Measurements from ENCODE around the gene ADGRD2. TPM values are rescaled to one million over a fixed set of nuclear protein-coding genes. Genes with fewer than 3 reads are reported as not detected.
A peak's percentile ranks its signal among the peaks of the same experiment; 100 is the strongest.

Gene ADGRD2
- total and polyA plus RNA-seq, 2 of the 13 experiments (the other 11 are each of a cell fraction or from before 2014, with no cell fraction given): not detected

GRCh38 chr9:124510650-124511425, 60.6 kb downstream of the ADGRD2 start (continued):
- TF ChIP-seq, protein P1, sequence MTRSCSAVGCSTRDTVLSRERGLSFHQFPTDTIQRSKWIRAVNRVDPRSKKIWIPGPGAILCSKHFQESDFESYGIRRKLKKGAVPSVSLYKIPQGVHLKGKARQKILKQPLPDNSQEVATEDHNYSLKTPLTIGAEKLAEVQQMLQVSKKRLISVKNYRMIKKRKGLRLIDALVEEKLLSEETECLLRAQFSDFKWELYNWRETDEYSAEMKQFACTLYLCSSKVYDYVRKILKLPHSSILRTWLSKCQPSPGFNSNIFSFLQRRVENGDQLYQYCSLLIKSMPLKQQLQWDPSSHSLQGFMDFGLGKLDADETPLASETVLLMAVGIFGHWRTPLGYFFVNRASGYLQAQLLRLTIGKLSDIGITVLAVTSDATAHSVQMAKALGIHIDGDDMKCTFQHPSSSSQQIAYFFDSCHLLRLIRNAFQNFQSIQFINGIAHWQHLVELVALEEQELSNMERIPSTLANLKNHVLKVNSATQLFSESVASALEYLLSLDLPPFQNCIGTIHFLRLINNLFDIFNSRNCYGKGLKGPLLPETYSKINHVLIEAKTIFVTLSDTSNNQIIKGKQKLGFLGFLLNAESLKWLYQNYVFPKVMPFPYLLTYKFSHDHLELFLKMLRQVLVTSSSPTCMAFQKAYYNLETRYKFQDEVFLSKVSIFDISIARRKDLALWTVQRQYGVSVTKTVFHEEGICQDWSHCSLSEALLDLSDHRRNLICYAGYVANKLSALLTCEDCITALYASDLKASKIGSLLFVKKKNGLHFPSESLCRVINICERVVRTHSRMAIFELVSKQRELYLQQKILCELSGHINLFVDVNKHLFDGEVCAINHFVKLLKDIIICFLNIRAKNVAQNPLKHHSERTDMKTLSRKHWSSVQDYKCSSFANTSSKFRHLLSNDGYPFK (CRISPR knock-in tag; IDR thresholded peaks at IDR 0.05; ENCODE audit: borderline replicate concordance): 0 out of 2 replicates have a peak, but pooled peaks have one; percentile 54
- no peak for TF ChIP-seq ZNF639 (CRISPR knock-in tag; conservative IDR thresholded peaks at IDR 0.05)
- no peak for TF ChIP-seq SIX4 (CRISPR knock-in tag; IDR thresholded peaks at IDR 0.05)
- TF ChIP-seq, protein P2, sequence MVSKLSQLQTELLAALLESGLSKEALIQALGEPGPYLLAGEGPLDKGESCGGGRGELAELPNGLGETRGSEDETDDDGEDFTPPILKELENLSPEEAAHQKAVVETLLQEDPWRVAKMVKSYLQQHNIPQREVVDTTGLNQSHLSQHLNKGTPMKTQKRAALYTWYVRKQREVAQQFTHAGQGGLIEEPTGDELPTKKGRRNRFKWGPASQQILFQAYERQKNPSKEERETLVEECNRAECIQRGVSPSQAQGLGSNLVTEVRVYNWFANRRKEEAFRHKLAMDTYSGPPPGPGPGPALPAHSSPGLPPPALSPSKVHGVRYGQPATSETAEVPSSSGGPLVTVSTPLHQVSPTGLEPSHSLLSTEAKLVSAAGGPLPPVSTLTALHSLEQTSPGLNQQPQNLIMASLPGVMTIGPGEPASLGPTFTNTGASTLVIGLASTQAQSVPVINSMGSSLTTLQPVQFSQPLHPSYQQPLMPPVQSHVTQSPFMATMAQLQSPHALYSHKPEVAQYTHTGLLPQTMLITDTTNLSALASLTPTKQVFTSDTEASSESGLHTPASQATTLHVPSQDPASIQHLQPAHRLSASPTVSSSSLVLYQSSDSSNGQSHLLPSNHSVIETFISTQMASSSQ (IDR thresholded peaks at IDR 0.05; ENCODE audit: low read depth): no peak
- TF ChIP-seq, protein P2 (CRISPR knock-in tag; IDR thresholded peaks at IDR 0.05; ENCODE audit: borderline replicate concordance): peak; percentile 34; the same call in 1 of the 2 replicates
- no peak for TF ChIP-seq MTF1 (CRISPR knock-in tag; IDR thresholded peaks at IDR 0.05)
- TF ChIP-seq SIN3A (IDR thresholded peaks at IDR 0.05; ENCODE audit: borderline replicate concordance, low read depth, low read length): peak; percentile 50; the same call in 1 of the 2 replicates
- no peak for TF ChIP-seq HNF4G (IDR thresholded peaks at IDR 0.05; ENCODE audit: borderline replicate concordance, low read depth, low read length)
- TF ChIP-seq HNF4G (CRISPR knock-in tag; IDR thresholded peaks at IDR 0.05; ENCODE audit: borderline replicate concordance, low read depth): no peak
- TF ChIP-seq, protein P3, sequence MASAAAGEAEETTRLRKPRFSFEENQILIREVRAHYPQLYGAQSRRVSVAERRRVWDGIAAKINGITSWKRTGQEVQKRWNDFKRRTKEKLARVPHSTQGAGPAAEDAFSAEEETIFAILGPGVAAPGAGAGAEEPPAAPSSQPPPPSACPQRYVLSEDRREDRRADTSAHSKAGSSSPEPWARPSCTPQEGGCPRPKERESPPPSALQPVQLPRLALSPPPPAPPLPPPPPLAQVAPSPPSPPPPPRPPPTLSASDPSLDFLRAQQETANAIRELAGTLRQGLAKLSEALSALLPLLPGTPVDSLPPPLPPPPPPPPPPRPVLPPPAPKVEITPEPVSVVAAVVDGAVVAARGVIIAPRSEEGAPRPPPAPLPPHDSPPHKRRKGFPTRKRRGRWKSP (CRISPR knock-in tag; IDR thresholded peaks at IDR 0.05): 0 out of 2 replicates have a peak, but pooled peaks have one; percentile 7
- TF ChIP-seq KLF12 (CRISPR knock-in tag; IDR thresholded peaks at IDR 0.05; ENCODE audit: borderline replicate concordance): no peak
- TF ChIP-seq, protein P4, sequence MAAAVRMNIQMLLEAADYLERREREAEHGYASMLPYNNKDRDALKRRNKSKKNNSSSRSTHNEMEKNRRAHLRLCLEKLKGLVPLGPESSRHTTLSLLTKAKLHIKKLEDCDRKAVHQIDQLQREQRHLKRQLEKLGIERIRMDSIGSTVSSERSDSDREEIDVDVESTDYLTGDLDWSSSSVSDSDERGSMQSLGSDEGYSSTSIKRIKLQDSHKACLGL (CRISPR knock-in tag; IDR thresholded peaks at IDR 0.05): no peak
- TF ChIP-seq, protein P5, sequence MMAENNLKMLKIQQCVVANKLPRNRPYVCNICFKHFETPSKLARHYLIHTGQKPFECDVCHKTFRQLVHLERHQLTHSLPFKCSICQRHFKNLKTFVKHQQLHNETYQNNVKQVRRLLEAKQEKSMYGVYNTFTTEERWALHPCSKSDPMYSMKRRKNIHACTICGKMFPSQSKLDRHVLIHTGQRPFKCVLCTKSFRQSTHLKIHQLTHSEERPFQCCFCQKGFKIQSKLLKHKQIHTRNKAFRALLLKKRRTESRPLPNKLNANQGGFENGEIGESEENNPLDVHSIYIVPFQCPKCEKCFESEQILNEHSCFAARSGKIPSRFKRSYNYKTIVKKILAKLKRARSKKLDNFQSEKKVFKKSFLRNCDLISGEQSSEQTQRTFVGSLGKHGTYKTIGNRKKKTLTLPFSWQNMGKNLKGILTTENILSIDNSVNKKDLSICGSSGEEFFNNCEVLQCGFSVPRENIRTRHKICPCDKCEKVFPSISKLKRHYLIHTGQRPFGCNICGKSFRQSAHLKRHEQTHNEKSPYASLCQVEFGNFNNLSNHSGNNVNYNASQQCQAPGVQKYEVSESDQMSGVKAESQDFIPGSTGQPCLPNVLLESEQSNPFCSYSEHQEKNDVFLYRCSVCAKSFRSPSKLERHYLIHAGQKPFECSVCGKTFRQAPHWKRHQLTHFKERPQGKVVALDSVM (CRISPR knock-in tag; IDR thresholded peaks at IDR 0.05): no peak
- no peak for TF ChIP-seq ZIK1 (CRISPR knock-in tag; IDR thresholded peaks at IDR 0.05; ENCODE audit: borderline replicate concordance, low read depth)

Measured in HepG2 (cell line).